ENCODE data around the gene FGFR4.

DNA sequence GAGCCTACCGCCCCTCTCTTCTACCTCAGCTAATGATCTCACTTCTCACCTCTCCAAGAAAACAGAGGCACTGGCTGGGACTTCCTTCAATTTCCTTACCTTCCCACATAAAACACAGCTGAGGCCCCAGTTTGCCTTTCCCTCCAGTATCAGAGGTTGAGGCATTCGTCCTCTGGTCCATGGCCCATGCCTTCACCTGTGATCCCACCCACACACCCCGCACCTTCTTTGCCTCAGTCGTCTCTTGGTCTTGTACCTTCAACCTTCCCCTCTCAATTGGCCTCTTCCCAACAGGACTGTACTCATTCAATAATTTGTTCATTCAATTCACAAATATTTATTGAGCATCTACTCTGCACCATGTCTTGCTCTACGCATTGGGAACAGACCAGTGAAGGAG lies 35.9 kb downstream of the FGFR4 start:
- TF ChIP-seq POLR2AphosphoS5 (IDR thresholded peaks at IDR 0.05) (no peak), POLR2A (IDR thresholded peaks at IDR 0.05) (no peak)
- TF ChIP-seq, protein P1, sequence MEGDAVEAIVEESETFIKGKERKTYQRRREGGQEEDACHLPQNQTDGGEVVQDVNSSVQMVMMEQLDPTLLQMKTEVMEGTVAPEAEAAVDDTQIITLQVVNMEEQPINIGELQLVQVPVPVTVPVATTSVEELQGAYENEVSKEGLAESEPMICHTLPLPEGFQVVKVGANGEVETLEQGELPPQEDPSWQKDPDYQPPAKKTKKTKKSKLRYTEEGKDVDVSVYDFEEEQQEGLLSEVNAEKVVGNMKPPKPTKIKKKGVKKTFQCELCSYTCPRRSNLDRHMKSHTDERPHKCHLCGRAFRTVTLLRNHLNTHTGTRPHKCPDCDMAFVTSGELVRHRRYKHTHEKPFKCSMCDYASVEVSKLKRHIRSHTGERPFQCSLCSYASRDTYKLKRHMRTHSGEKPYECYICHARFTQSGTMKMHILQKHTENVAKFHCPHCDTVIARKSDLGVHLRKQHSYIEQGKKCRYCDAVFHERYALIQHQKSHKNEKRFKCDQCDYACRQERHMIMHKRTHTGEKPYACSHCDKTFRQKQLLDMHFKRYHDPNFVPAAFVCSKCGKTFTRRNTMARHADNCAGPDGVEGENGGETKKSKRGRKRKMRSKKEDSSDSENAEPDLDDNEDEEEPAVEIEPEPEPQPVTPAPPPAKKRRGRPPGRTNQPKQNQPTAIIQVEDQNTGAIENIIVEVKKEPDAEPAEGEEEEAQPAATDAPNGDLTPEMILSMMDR (IDR thresholded peaks at IDR 0.05) = no peak
